Measurements from ENCODE around the gene PYY.

GRCh38 chr17:43932923-43933322, 20.8 kb downstream of the PYY start:
- TF ChIP-seq SIN3A (IDR thresholded peaks at IDR 0.05; ENCODE audit: borderline replicate concordance, insufficient read depth, low read length) (no peak), TAF1 (IDR thresholded peaks at IDR 0.05; ENCODE audit: borderline replicate concordance, insufficient read depth, low read length) (no peak)
